Activated CD4-positive, alpha-beta T cell treated with anti-CD3 and anti-CD28 coated beads for 24 hours (primary cell): Measurements from ENCODE around the gene PACSIN1.
"Not testable (repeated sequence)": the region's sequence is repeated elsewhere in the genome, so short reads cannot be mapped to it uniquely, and the experiment has no call there.

ENCODE experiments used
- DNase-seq, 2 donors: peaks; one replicate each; pipeline ENCODE4 v3.0.0-alpha.2; 2020; ENCODE audit warnings: low read depth in 2 of 2

The PACSIN1 gene

GRCh38 chr6:34457742-34458735 lies 7.8 kb upstream of the PACSIN1 start:
- no peak for DNase-seq

- DNase-seq, result peak; percentile 22 to 46
These were observed 5.8 kb upstream of the PACSIN1 start for GRCh38 chr6:34459899-34460593.

- no peak for DNase-seq
These were observed 4.9 kb upstream of the PACSIN1 start for GRCh38 chr6:34460796-34461507.

GRCh38 chr6:34462010-34462409 lies 3.9 kb upstream of the PACSIN1 start:
- DNase-seq, result no peak

GRCh38 chr6:34462551-34462971 lies 3.3 kb upstream of the PACSIN1 start:
- DNase-seq, result no peak

- DNase-seq, result no peak
These were observed 2.6 kb upstream of the PACSIN1 start for GRCh38 chr6:34463299-34463698.

- no peak for DNase-seq
These were observed 2.0 kb upstream of the PACSIN1 start for GRCh38 chr6:34463849-34464248.

GRCh38 chr6:34466242-34467185 lies 638 bp downstream of the PACSIN1 start:
- no peak for DNase-seq

GRCh38 chr6:34468378-34468892 lies 2.6 kb downstream of the PACSIN1 start:
- no peak for DNase-seq

- DNase-seq, result no peak
These were observed 3.6 kb downstream of the PACSIN1 start for GRCh38 chr6:34469499-34469898.

- no peak for DNase-seq
These were observed 6.5 kb downstream of the PACSIN1 start for GRCh38 chr6:34472425-34472824.

- no peak for DNase-seq
These were observed 8.1 kb downstream of the PACSIN1 start for GRCh38 chr6:34473967-34474366.

- DNase-seq, result no peak
These were observed 8.9 kb downstream of the PACSIN1 start for GRCh38 chr6:34474754-34475153.

- DNase-seq, result no peak
These were observed 9.4 kb downstream of the PACSIN1 start for GRCh38 chr6:34475238-34475682.

- no peak for DNase-seq
These were observed 10.0 kb downstream of the PACSIN1 start for GRCh38 chr6:34475767-34476328.

- no peak for DNase-seq
These were observed 10.6 kb downstream of the PACSIN1 start for GRCh38 chr6:34476447-34476846.

- no peak for DNase-seq
These were observed 11.0 kb downstream of the PACSIN1 start for GRCh38 chr6:34476921-34477320.

- DNase-seq, result no peak
These were observed 12.9 kb downstream of the PACSIN1 start for GRCh38 chr6:34478796-34479195.

- not testable (repeated sequence) for DNase-seq
These were observed 17.9 kb downstream of the PACSIN1 start for GRCh38 chr6:34483781-34484180.

- DNase-seq, result no peak
These were observed 18.5 kb downstream of the PACSIN1 start for GRCh38 chr6:34484391-34484790.
